DMS53 treated with DMSO at 0.1 percent for 48 hours (cell line): Measurements from ENCODE around the gene ANKRD55.
"Not testable (repeated sequence)": the region's sequence is repeated elsewhere in the genome, so short reads cannot be mapped to it uniquely, and the experiment has no call there.

Experiments used
- DNase-seq: peaks from one replicate; lab custom pipeline; 2025; ENCODE audit not compliant: unreplicated experiment; lab: John Stamatoyannopoulos, UW

The ANKRD55 gene

DNA sequence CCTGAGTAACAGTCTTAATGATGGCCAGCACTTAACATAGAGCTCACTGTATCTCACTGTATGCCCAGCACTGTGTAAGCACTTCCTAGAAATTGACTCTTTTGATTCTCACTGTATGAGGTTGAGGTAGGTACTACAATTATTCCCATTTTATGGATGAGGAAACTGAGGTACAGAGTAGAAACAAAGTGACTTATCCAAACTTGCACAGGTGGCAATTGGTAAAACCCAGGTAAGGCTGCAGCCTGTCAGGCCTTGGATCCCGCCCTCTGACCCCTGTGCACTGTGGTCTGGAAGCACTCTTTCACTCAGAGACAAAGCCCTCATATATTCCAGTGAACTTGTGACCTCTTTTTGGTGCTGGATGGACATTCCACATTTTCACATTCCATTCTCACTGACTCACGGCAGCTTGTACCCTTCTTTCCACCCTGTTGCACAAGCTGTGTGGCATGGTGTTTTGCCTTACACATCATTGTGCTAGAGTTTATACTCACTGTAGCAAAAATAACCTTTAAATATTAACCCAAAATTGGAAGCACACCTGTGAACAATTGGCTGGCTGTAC, 21.7 kb downstream of the ANKRD55 start:
- DNase-seq, result no peak

DNA sequence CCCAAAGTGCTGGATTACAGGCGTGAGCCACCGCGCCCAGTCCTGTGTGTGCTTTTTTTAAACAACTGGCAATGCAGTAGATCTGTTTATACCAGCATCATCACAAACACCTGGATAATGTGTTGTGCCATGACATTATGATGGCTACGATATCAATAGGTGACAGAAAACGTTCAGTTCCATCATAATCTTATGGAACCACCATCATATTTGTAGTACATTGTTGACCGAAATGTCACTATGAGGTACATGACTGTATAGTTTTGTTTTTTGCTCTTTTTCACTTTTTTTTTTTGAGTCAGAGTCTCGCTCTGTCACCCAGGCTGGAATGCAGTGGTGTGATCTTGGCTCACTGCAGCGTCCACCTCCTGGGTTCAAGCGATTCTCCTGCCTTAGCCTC, 24.4 kb downstream of the ANKRD55 start:
- DNase-seq, result no peak

DNA sequence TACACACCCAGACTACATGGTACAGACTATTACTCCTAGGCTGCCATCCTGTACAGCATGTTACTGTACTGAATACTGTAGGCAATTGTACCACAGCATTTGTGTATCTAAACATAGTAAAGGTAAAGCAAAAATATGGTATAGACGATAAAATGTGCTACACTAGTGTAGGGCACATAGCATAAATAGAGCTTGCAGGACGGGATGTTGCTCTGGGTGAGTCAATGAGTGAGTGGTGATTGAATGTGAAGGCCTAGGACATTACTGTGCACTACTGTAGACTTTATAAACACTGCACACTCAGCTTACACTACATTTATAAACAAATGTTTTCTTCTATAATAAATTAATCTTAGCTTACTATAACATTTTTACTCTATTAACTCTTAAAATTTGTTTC, 25.6 kb downstream of the ANKRD55 start:
- DNase-seq, result no peak

DNA sequence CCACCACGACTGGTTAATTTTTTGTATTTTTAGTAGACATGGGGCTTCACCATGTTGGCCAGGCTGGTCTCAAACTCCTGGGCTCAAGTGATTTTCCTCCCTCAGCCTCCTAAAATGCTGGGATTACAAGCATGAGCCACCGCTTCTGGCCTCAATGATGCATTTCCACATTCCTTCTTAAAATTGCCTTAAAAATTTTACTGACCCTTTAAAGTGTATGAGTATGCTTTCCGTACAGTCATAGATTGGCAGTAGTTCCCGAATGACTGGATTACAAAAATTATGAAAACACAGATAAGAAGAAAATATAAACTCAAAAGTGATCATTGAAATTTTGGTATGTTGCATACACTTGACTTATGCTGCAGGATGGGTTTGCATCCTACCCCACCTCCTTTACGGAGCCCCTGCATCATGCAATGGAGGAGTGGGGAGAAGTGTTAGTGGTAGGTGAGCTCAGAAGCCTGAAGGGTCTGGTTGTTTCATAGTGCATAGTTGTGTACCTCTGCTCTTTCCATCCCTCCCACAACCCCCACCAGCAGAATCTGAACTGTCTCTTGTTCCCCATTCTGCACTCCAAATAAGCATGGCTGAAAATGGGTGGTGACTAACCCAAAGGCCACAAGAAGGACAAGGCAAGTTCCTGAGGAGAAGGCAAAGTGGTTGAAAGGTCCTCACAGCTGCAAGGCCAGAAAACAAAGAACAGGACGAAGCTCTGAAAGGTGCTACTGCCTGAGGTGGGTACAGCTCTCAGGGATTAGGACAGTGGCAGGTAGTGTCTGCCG, 26.8 kb downstream of the ANKRD55 start:
- no peak for DNase-seq

DNA sequence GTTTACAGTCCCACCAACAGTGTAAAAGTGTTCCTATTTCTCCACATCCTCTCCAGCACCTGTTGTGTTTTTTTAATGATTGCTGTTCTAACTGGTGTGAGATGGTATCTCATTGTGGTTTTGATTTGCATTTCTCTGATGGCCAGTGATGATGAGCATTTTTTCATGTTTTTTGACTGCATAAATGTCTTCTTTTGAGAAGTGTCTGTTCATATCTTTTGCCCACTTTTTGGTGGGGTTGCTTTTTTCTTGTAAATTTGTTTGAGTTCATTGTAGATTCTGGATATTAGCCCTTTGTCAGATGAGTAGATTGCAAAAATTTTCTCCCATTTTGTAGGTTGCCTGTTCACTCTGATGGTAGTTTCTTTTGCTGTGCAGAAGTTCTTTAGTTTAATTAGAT, 29.2 kb downstream of the ANKRD55 start:
- not testable (repeated sequence) for DNase-seq

DNA sequence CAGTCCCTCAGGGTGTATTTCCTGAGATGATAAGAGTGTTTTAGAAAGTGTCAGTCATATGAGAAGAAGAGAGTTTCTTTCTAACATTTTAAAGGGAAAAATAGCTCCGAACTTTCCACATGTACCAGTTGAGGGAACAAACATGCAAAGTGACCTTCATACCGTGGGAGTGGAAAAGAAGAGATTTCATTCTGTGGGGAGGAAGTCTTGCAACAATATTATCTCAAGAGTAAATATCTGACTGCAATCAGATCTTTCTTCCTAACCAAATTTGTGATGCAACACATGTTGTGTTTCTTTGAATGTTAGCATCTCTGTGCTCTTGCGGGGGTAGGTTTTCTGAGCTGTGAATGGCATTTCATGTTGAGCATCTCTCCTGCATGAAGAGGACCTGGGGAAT, 30.6 kb downstream of the ANKRD55 start:
- DNase-seq, result no peak

DNA sequence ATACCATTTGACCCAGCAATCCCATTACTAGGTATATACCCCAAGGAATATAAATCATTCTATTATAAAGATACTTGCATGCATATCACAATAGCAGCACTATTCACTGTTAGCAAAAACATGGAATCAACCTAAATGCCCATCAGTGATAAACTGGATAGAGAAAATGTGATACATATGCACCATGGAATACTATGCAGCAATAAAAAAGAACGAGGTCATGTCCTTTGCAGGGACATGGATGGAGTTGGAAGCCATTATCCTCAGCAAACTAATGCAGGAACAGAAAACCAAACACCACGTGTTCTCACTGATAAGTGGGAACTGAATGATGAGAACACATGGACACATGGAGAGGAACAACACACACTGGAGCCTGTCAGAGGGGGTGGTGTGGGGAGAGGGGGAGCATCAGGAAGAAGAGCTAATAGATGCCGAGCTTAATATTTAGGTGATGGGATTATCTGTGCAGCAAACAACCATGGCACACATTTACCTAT, 31.3 kb downstream of the ANKRD55 start:
- DNase-seq, result not testable (repeated sequence)

DNA sequence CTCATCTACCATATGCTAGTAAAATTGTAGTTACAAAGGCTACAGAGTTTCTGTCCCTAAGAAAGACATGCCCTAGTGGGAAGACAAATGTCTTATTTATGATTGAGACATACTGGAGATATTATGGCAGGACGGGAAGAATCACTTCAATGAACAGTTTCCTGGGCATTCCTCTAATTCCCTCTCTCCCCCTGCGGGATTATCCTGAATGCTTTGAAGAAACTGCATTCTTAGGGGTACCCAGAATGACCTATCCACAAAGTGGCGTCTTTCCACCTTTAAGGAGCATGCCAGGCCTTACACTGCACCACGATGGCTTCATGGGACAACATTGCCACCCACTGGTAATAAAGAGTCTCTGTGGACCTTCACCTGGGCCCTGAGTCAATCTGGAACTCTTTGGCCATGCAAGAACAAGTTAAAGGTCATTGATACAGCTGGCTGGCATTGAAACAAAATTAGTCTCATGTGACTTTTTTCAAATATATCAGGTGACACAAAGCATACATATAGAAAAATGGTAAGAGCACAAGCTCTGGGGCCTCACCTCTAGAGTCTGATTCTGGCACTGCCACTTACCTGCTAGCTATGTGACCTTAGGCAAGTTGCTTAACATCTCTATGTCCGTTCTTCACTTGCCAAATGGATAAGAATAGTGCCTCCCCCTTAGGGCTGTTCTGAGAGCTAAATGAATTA, 32.0 kb downstream of the ANKRD55 start:
- DNase-seq, result peak; percentile 89

DNA sequence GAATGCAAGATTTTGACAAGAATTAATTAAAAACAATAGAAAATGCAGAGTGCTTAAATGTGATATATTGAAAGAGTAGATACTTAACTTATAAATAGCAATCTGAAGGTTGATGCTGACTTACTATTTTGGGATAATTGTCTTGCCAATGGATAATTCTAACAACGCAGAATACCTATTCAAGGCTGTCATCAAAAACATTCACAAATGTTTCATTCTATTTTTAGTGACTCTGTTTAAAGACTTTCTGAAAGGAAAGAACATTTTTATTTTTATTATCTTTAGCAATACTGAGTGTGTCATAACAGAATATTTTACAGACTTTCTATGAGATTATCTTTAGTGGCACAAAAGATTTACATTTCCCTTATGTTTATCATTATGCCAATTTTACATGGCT, 38.1 kb downstream of the ANKRD55 start:
- DNase-seq, result no peak

DNA sequence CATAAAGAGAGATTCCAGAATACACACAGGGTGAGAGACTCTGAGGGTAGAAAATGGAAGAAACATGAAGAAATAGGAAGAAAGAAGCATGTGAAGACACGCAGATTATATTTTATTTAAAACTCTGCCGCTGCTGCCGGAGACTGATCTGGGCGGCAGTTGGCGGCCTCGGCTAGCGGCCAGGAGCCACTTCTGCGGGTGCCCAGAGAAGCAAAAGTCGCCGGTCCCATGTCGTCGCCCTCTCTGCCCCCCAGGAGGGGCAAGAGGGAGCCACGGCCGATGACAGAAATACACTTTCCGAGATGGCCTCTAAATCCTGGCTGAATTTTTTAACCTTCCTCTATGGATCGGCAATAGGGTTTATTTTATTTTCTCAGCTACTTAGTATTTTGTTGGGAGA, 40.9 kb downstream of the ANKRD55 start:
- DNase-seq, result no peak

DNA sequence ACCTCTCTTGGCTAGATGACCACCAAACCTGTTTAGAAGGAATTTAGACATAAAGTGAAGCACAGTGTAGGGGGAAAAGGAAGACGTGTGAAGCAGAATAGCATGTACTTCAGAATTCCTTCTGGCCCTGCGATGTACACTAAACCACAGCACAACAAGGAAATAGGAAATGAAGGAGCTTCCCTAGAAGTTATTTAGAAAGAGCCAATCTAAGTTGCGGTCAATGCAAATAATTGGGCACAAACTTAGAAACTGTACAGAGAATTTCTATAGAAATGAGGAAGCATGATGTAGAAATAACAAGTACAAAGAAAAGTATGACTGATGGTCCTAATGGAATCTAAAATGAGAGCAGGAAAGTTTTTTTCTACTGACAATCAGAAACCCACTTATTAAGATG, 41.5 kb downstream of the ANKRD55 start:
- DNase-seq, result no peak

DNA sequence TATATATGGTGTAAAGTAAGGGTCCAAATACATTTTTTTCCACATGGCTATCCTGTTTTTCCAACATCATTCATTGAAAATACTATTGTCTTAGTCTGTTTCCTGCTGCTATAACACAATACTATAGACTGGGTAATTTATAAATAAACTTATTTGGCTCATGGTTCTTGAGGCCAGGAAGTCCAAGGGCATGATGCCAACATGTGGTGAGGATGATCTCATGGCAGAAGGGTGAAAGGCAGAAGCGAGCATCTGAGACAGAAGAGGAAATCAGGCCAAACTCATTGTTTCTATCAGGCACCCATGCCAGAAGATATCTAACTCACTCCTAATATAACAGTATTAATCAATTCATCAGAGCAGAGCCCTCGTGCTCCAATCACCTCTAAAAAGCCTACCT, 42.6 kb downstream of the ANKRD55 start:
- DNase-seq, result no peak

DNA sequence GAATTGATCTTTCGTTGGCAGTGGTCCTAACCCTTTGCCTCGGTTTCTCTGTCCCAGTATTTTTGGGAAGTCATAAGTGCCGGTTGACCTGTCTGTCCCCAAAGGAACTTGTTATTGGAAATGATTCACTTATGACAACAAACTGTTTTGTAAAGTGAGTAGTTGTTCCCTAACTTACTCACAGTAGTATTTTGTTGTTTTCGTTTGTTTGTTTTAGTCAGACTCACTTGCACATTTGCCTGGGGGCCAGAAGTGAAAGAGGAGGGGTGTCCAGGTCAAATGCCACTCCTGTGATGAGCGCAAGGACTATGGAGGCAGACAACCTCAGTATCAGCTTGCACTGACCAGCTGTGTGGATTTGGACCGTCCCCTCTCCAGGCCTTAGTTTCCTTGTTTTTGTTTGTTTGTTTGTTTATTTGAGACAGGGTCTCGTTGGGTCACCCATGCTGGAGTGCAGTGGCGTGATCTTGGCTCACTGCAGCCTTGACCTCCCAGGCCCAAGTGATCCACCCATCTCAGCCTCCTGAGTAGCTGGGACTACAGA, 47.3 kb downstream of the ANKRD55 start:
- no peak for DNase-seq

DNA sequence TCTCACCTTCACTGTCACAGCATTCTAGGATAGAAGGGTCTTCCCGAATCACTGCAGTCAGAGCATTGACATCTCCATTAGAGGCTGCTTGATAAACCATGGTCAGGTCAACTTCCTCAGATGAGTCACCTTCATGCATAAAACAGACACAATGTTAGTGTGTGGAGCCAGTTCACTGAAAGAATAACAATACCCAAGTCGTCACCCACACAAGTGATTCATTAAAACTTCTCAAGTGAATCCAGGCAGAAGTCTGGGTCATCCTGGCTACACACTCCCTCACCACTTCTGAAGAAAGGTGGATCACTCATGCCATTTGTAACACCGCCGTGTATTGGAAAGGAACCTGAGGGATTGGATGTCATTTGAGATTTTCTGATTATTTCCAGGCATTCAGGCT, 49.6 kb downstream of the ANKRD55 start:
- DNase-seq, result peak; percentile 29

DNA sequence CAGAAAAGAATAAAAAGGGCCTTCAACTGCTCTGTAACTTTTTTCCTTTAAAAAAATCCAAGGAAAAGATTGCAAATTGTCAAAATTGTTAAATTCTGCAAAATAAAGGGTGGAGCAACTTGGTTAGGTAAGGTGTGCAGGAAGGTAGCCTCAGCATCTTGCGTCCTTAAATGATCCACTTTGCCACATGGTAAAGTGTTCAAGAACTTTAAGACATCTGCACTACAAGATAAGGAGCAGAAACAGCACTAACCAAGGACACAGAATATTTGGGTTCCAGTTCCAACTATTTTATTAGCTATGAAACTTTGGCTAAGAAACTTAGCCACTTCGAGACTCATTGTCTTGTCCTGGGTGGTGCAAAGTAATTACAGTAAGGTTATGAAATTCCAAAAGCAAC, 53.7 kb downstream of the ANKRD55 start:
- DNase-seq, result no peak

DNA sequence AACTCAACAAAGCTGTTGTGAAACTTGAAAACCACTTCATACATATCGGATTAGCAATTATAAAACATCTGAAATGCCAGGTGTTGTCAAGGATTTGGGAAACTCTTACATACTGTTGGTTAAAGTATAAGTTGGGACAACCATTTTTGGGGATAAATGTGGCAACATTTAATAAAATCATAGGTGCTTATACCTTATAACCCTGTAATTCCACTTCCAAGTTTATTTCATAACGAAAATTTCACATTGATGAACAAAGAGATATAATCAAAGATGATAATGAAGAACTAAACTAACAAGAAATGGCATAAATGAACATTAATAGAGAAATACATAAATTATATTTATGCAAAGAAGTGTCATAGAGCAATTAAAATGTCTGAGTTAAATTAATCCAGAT, 54.3 kb downstream of the ANKRD55 start:
- DNase-seq, result no peak

DNA sequence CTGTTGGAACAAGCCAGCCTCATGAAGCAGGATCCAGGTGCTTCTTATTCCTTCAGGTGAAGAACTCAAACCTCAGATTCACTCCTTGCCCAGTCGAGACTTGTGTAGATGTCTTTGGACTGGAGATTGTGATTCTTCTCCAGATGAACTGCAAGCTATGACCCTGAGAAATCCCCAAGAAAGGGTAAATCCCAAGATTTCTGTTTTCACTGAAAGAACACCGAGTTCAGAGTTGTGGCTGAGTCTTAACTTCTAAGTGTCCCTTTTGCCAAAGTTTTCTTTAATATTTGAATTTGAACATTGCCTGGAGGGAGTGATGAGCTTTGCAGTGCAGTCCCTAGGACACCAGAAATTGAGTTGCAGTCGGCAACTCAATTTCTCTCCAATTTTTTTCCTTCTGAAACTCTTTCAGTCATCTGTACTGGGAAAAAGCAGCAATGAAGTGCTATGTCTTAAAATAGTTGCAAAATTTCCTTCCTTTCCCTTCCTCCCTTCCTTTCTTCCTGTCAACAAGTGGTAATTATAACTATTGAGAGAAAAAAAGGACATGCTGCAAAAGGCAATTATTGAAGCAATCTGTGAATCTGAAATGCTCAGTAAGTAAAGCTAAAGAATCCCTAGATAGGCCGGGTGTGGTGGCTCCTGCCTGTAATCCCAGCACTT, 56.1 kb downstream of the ANKRD55 start:
- DNase-seq, result no peak

DNA sequence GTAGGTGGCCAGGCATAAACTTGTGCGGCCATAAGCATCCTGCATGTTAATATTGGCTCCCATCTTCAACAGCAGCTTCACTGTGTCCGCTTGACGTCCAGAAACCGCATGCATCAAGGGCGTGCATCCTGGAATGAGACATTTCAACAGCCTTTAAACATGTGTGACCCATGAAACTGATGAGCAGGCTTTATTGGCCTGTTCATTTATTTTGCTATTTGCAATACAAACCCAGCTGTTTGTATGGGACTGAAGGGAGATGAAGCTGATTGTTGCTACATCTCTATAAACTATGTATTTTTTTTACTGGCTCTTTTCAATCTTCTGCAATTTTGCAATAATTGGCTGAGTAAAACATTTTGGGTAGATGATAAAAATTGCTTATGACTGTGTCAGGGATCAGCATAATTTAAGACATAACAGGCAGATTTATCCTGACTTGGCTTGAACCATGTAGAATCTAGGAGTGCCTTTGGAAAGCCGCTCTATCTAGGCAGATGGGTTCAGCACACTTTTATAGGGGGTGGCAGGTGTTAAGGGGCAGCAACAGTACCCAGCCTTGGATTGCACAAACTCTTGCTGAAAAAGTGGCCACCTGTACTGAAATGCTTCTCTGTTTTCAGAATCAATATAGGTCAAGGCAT, 56.9 kb downstream of the ANKRD55 start:
- DNase-seq, result no peak

DNA sequence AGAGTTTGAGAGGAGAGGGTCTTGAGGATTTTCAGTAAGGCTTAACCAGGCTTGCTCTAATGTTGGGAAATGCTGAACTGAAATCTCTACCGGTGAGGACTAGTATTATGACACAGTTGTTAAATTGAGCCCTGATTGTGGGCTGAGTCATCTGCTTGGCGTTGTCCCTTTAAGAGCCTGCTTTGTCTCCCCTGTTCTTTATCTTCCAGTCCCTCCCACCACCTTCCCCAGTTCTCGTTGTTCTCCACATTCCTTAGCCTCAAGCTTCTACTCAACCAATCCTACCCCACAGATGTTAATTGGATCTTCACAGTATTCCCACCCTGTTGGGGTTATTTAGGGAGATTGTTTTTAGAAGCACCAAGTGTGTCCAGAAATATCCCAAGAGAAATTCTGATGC, 57.6 kb downstream of the ANKRD55 start:
- no peak for DNase-seq

DNA sequence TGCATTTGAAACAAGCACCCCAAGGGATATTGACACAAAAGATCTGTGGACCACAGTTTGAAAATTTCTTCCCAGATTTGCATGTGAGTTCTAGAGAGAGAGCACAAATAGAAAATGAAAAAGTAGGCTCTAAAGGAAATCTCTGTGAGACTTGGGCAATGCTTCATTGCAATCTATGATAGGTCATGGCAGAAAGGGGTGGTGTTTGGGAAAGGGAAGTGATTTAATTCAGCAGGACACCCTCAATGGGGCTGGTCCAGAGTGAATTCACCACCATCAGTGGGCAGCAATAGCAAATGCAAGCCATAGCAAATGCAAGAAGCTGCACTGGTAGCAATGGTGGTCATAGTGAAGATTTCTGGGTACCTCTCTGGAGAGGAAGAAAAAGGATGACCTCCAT, 58.1 kb downstream of the ANKRD55 start:
- DNase-seq, result no peak

DNA sequence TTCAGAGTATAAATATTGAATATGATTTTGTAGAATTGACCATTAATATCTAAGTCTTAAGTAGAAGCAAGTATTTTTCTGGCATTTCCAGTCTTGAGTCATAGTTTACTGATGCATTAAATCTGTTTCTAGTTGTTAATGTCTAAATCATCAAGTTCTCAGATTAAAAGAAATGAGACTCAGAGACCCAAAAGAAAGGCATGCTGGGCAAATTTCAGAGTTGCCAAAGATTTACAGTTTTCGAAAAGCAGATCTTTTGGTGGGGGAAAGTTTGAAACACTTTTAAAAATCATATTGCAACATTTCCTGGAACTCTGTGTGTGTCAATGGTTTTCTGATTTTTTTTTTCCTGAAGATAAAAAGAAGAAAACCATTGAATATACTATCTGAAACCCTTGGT, 60.9 kb downstream of the ANKRD55 start:
- DNase-seq, result no peak
